Activated naive CD4-positive, alpha-beta T cell treated with anti-CD3 and anti-CD28 coated beads, Interleukin-2, amount 10 ng/mL, durations not matched to agents 7 days and 5 days (primary cell): Measurements from ENCODE around the gene DEFB114.

Source experiments
- CTCF ChIA-PET: fragments of 350-600 bp; sonication (Branson Sonifier 250); formaldehyde crosslinking; loops from one replicate; lab custom pipeline; 2021; ENCODE audit warnings: antibody characterized with exemption; lab: Charles Lee
- DNase-seq: peaks from one replicate; pipeline ENCODE4 v3.0.0-alpha.2; 2020
- H3K27ac Mint-ChIP-seq: one replicate; pipeline ENCODE4 v1.8.0; 2021; ENCODE audit warnings: mild to moderate bottlenecking, moderate library complexity, mixed read lengths
- H3K27me3 Mint-ChIP-seq: one replicate; pipeline ENCODE4 v1.8.0; 2021; ENCODE audit warnings: mild to moderate bottlenecking, mixed read lengths
- H3K36me3 Mint-ChIP-seq: one replicate; pipeline ENCODE4 v1.8.0; 2021; ENCODE audit warnings: mixed read lengths
- H3K4me1 Mint-ChIP-seq: one replicate; pipeline ENCODE4 v1.8.0; 2021; ENCODE audit warnings: mixed read lengths
- H3K4me3 Mint-ChIP-seq: one replicate; pipeline ENCODE4 v1.8.0; 2021; ENCODE audit warnings: mild to moderate bottlenecking, moderate library complexity, mixed read lengths
- H3K9me3 Mint-ChIP-seq: one replicate; pipeline ENCODE4 v1.8.0; 2021; ENCODE audit warnings: mixed read lengths

The DEFB114 gene

GRCh38 chr6:49964064-49964463, at the start of gene DEFB114:
Gene DEFB114, minus strand, starts transcription at chr6:49964164. Its CDS starts 59 bp downstream, at chr6:49964105.
- Mint-ChIP-seq H3K4me3 (no peak within 1 kb of the TSS), H3K9me3 (no peaks in the 10 kb centered on the region), H3K27ac (no peak within 1 kb of the TSS), H3K4me1 (no peaks in the 10 kb centered on the region), H3K27me3 (no peaks in the 10 kb centered on the region), H3K36me3 (no peaks in the 10 kb centered on the region)
- CTCF ChIA-PET = no interaction called here
- DNase-seq = no peak

- CTCF ChIA-PET = no interaction called here
- no peak for DNase-seq
- Mint-ChIP-seq H3K27ac (no peak overlapping the region), H3K9me3 (no peaks in the 10 kb centered on the region), H3K36me3 (no peaks in the 10 kb centered on the region), H3K4me3 (no peak overlapping the region), H3K4me1 (no peaks in the 10 kb centered on the region), H3K27me3 (no peaks in the 10 kb centered on the region)
These were observed 43.9 kb upstream of the DEFB114 start for GRCh38 chr6:50007819-50008218.

GRCh38 chr6:50003139-50003538, 39.2 kb upstream of the DEFB114 start:
- H3K27me3 Mint-ChIP-seq = no peaks in the 10 kb centered on the region
- H3K36me3 Mint-ChIP-seq = no peaks in the 10 kb centered on the region
- DNase-seq = no peak
- H3K4me1 Mint-ChIP-seq = no peaks in the 10 kb centered on the region
- H3K4me3 Mint-ChIP-seq = no peak overlapping the region
- CTCF ChIA-PET = no interaction called here
- no peak overlapping the region for H3K27ac Mint-ChIP-seq
- no peaks in the 10 kb centered on the region for H3K9me3 Mint-ChIP-seq

GRCh38 chr6:49995278-49995677, 31.3 kb upstream of the DEFB114 start:
- DNase-seq = no peak
- Mint-ChIP-seq H3K27ac (no peak overlapping the region), H3K4me3 (no peak overlapping the region), H3K27me3 (no peaks in the 10 kb centered on the region), H3K36me3 (no peaks in the 10 kb centered on the region), H3K9me3 (no peaks in the 10 kb centered on the region), H3K4me1 (no peaks in the 10 kb centered on the region)
- CTCF ChIA-PET = no interaction called here

- Mint-ChIP-seq H3K4me3 (no peak overlapping the region), H3K27ac (no peak overlapping the region), H3K27me3 (no peaks in the 10 kb centered on the region), H3K9me3 (no peaks in the 10 kb centered on the region), H3K36me3 (no peaks in the 10 kb centered on the region), H3K4me1 (no peaks in the 10 kb centered on the region)
- CTCF ChIA-PET = no interaction called here
- no peak for DNase-seq
These were observed 24.9 kb upstream of the DEFB114 start for GRCh38 chr6:49988900-49989299.

- no peak for DNase-seq
- H3K4me1 Mint-ChIP-seq = no peaks in the 10 kb centered on the region
- H3K4me3 Mint-ChIP-seq = no peak overlapping the region
- no peaks in the 10 kb centered on the region for H3K9me3 Mint-ChIP-seq
- no peak overlapping the region for H3K27ac Mint-ChIP-seq
- CTCF ChIA-PET = no interaction called here
- no peaks in the 10 kb centered on the region for H3K27me3 Mint-ChIP-seq
- H3K36me3 Mint-ChIP-seq = no peaks in the 10 kb centered on the region
These were observed 23.8 kb upstream of the DEFB114 start for GRCh38 chr6:49987749-49988148.

- Mint-ChIP-seq H3K27me3 (no peaks in the 10 kb centered on the region), H3K9me3 (no peaks in the 10 kb centered on the region), H3K4me1 (no peaks in the 10 kb centered on the region), H3K4me3 (no peak overlapping the region), H3K36me3 (no peaks in the 10 kb centered on the region), H3K27ac (no peak overlapping the region)
- DNase-seq = no peak
- CTCF ChIA-PET = no interaction called here
These were observed 22.6 kb upstream of the DEFB114 start for GRCh38 chr6:49986551-49986950.

- H3K27ac Mint-ChIP-seq = no peak overlapping the region
- H3K9me3 Mint-ChIP-seq = no peaks in the 10 kb centered on the region
- H3K4me1 Mint-ChIP-seq = no peaks in the 10 kb centered on the region
- CTCF ChIA-PET = no interaction called here
- no peak for DNase-seq
- no peak overlapping the region for H3K4me3 Mint-ChIP-seq
- H3K27me3 Mint-ChIP-seq = no peaks in the 10 kb centered on the region
- H3K36me3 Mint-ChIP-seq = no peaks in the 10 kb centered on the region
These were observed 18.1 kb upstream of the DEFB114 start for GRCh38 chr6:49982046-49982445.

GRCh38 chr6:49980898-49981297, 16.9 kb upstream of the DEFB114 start:
- Mint-ChIP-seq H3K4me3 (no peak overlapping the region), H3K36me3 (no peaks in the 10 kb centered on the region), H3K4me1 (no peaks in the 10 kb centered on the region), H3K9me3 (no peaks in the 10 kb centered on the region), H3K27me3 (no peaks in the 10 kb centered on the region), H3K27ac (no peak overlapping the region)
- no peak for DNase-seq
- CTCF ChIA-PET = no interaction called here

GRCh38 chr6:49979584-49979983, 15.6 kb upstream of the DEFB114 start:
- H3K27me3 Mint-ChIP-seq = no peaks in the 10 kb centered on the region
- H3K9me3 Mint-ChIP-seq = no peaks in the 10 kb centered on the region
- H3K36me3 Mint-ChIP-seq = no peaks in the 10 kb centered on the region
- DNase-seq = no peak
- no peak overlapping the region for H3K27ac Mint-ChIP-seq
- CTCF ChIA-PET = no interaction called here
- H3K4me3 Mint-ChIP-seq = no peak overlapping the region
- no peaks in the 10 kb centered on the region for H3K4me1 Mint-ChIP-seq

- CTCF ChIA-PET = no interaction called here
- DNase-seq = no peak
- H3K36me3 Mint-ChIP-seq = no peaks in the 10 kb centered on the region
- H3K4me3 Mint-ChIP-seq = peak overlapping the region; percentile 59
- H3K4me1 Mint-ChIP-seq = no peaks in the 10 kb centered on the region
- H3K9me3 Mint-ChIP-seq = no peaks in the 10 kb centered on the region
- peak overlapping the region; percentile 40 for H3K27ac Mint-ChIP-seq
- no peaks in the 10 kb centered on the region for H3K27me3 Mint-ChIP-seq
These were observed 14.6 kb upstream of the DEFB114 start for GRCh38 chr6:49978332-49979226.

GRCh38 chr6:49969605-49970004, 5.6 kb upstream of the DEFB114 start, which contains the start of gene DEFB113:
Gene DEFB113, minus strand, starts transcription at chr6:49969625. Its CDS starts 0 bp downstream, at chr6:49969625.
- DNase-seq = no peak
- no peak within 1 kb of the TSS for H3K27ac Mint-ChIP-seq
- H3K4me3 Mint-ChIP-seq = no peak within 1 kb of the TSS
- no peaks in the 10 kb centered on the region for H3K9me3 Mint-ChIP-seq
- CTCF ChIA-PET = no interaction called here
- no peaks in the 10 kb centered on the region for H3K36me3 Mint-ChIP-seq
- H3K27me3 Mint-ChIP-seq = no peaks in the 10 kb centered on the region
- no peaks in the 10 kb centered on the region for H3K4me1 Mint-ChIP-seq

- Mint-ChIP-seq H3K4me1 (no peaks in the 10 kb centered on the region), H3K27ac (no peak overlapping the region), H3K4me3 (no peak overlapping the region), H3K27me3 (no peaks in the 10 kb centered on the region), H3K9me3 (no peaks in the 10 kb centered on the region), H3K36me3 (no peaks in the 10 kb centered on the region)
- no peak for DNase-seq
- CTCF ChIA-PET = no interaction called here
These were observed 2.9 kb upstream of the DEFB114 start for GRCh38 chr6:49966823-49967222.

GRCh38 chr6:49966334-49966733, 2.4 kb upstream of the DEFB114 start:
- Mint-ChIP-seq H3K36me3 (no peaks in the 10 kb centered on the region), H3K9me3 (no peaks in the 10 kb centered on the region), H3K4me3 (no peak overlapping the region), H3K27ac (no peak overlapping the region), H3K27me3 (no peaks in the 10 kb centered on the region), H3K4me1 (no peaks in the 10 kb centered on the region)
- DNase-seq = no peak
- CTCF ChIA-PET = no interaction called here

- Mint-ChIP-seq H3K4me1 (no peaks in the 10 kb centered on the region), H3K27me3 (no peaks in the 10 kb centered on the region), H3K9me3 (no peaks in the 10 kb centered on the region), H3K4me3 (no peak overlapping the region), H3K36me3 (no peaks in the 10 kb centered on the region), H3K27ac (no peak overlapping the region)
- CTCF ChIA-PET = no interaction called here
- no peak for DNase-seq
These were observed 5.8 kb downstream of the DEFB114 start for GRCh38 chr6:49958180-49958579.
